Neural cell (in vitro differentiated cells): ENCODE measurements around the gene MYBL2.

Experiments used
- EP300 ChIP-seq: fragments of 450-650 bp; conservative IDR thresholded peaks from 2 replicates; pipeline ENCODE4 v1.6.1; 2014; ENCODE audit warnings: antibody characterized with exemption, mild to moderate bottlenecking, moderate library complexity; ENCODE audit not compliant: poor library complexity, severe bottlenecking
- EZH2 ChIP-seq: fragments of 200-600, 300-800 bp; shearing (Covaris generic), sonication (generic); IDR thresholded peaks from 2 replicates; pipeline ENCODE4 v1.6.1; 2014; ENCODE audit warnings: antibody characterized with exemption, low read length, borderline replicate concordance, mild to moderate bottlenecking; ENCODE audit not compliant: insufficient read depth, poor library complexity, severe bottlenecking
- SMC3 ChIP-seq: fragments of 450-650 bp; conservative IDR thresholded peaks from 2 replicates; pipeline ENCODE4 v1.6.1; 2014; ENCODE audit warnings: antibody characterized with exemption, mild to moderate bottlenecking, moderate library complexity; ENCODE audit not compliant: poor library complexity
- TF ChIP-seq, protein P1 (sequence below): fragments of 450-650 bp; IDR thresholded peaks from 2 replicates; pipeline ENCODE4 v1.5.1; 2014; ENCODE audit warnings: antibody characterized with exemption, mild to moderate bottlenecking, moderate library complexity; ENCODE audit not compliant: poor library complexity, severe bottlenecking

GRCh38 chr20:43658723-43659419 lies 8.0 kb upstream of the MYBL2 start:
- TF ChIP-seq, protein P1, sequence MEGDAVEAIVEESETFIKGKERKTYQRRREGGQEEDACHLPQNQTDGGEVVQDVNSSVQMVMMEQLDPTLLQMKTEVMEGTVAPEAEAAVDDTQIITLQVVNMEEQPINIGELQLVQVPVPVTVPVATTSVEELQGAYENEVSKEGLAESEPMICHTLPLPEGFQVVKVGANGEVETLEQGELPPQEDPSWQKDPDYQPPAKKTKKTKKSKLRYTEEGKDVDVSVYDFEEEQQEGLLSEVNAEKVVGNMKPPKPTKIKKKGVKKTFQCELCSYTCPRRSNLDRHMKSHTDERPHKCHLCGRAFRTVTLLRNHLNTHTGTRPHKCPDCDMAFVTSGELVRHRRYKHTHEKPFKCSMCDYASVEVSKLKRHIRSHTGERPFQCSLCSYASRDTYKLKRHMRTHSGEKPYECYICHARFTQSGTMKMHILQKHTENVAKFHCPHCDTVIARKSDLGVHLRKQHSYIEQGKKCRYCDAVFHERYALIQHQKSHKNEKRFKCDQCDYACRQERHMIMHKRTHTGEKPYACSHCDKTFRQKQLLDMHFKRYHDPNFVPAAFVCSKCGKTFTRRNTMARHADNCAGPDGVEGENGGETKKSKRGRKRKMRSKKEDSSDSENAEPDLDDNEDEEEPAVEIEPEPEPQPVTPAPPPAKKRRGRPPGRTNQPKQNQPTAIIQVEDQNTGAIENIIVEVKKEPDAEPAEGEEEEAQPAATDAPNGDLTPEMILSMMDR: no peak
- TF ChIP-seq SMC3 (no peak), EP300 (no peak), EZH2 (no peak)
